SK-N-MC (cell line): Measurements from ENCODE around the gene ARHGEF28.

ENCODE experiments used
- EZH2 ChIP-seq: fragments of 200-600 bp; sonication (generic); IDR thresholded peaks from one replicate; pipeline ENCODE4 v1.6.1; 2017; ENCODE audit warnings: antibody characterized with exemption
- FOXP2 ChIP-seq: optimal IDR thresholded peaks from 2 replicates; pipeline ENCODE3; 2011; ENCODE audit warnings: mild to moderate bottlenecking, moderate library complexity; ENCODE audit not compliant: insufficient read depth; ENCODE audit errors: extremely low read length, control extremely low read depth
- POLR2AphosphoS5 ChIP-seq: IDR thresholded peaks from 2 replicates; pipeline ENCODE4 v1.6.1; 2012; ENCODE audit warnings: mild to moderate bottlenecking, low read depth, low read length, borderline replicate concordance

GRCh38 chr5:73971326-73971725, 345.3 kb downstream of the ARHGEF28 start:
- no peak for TF ChIP-seq POLR2AphosphoS5
- no peak for TF ChIP-seq EZH2
- TF ChIP-seq FOXP2 = no peak
